Colonic mucosa (tissue), 4 donors: ENCODE results near the gene NEURL2. TPM values are rescaled to one million over a fixed set of nuclear protein-coding genes. Genes with fewer than 3 reads are reported as not detected.

Experiments
- DNase-seq: peaks from one replicate; pipeline ENCODE4 v3.0.0-alpha.2; 2020
- H3K27ac ChIP-seq: fragments of 200-600 bp; one replicate; pipeline ENCODE4 v1.8.0; 2021
- H3K27me3 ChIP-seq: fragments of 200-600 bp; one replicate; pipeline ENCODE4 v1.8.0; 2021
- H3K36me3 ChIP-seq: fragments of 200-600 bp; one replicate; pipeline ENCODE4 v1.8.0; 2021
- H3K4me1 ChIP-seq: fragments of 200-600 bp; one replicate; pipeline ENCODE4 v1.8.0; 2021; ENCODE audit warnings: mild to moderate bottlenecking
- H3K4me3 ChIP-seq: fragments of 200-600 bp; one replicate; pipeline ENCODE4 v1.8.0; 2021
- H3K9ac ChIP-seq, 2 donors: one replicate each; pipeline ENCODE4 v1.7.0; 2013; ENCODE audit warnings: control low read depth in 2 of 2, low read depth in 2 of 2, low read length in 2 of 2
- H3K9me3 ChIP-seq: fragments of 200-600 bp; one replicate; pipeline ENCODE4 v1.8.0; 2021
- CTCF ChIP-seq: fragments of 200-600 bp; IDR thresholded peaks from one replicate; pipeline ENCODE4 v1.8.0; 2022; ENCODE audit warnings: antibody characterized with exemption, mild to moderate bottlenecking
- intact Hi-C: fragments of 100-400 bp; cut with DNase I; formaldehyde crosslinking; loops from one replicate; pipeline ENCODE4 v1.14.1; 2022
- total RNA-seq, 2 donors: library from RNA; stranded (reverse); fragmentation: NEBNext Ultra II Directional in 1 of 2; extraction: Animal tissue kit (Norgen Biotek cat#: 25700) in 1 of 2; gene quantifications; one replicate each; pipeline ENCODE4 v1.2.1, GENCODE V29; 2021
- donor health status: healthy.
- donor health status: DM: no; HTN: no; CAD: no.
- donor health status: DM: no; HTN: no; CAD: no.

Gene NEURL2
- total RNA-seq, 2 donors from 2014 or later = 3.5 to 4.0 TPM

GRCh38 chr20:45898285-45898684 is 7.3 kb upstream of the NEURL2 start:
- TF ChIP-seq CTCF = no peak
- H3K4me1 ChIP-seq = peaks cover 3% of the 10 kb centered on the region

GRCh38 chr20:45897692-45898091 is 6.7 kb upstream of the NEURL2 start:
- Histone ChIP-seq H3K36me3 (peaks cover 13% of the 10 kb centered on the region), H3K27ac (no peak overlapping the region), H3K4me1 (peaks cover 9% of the 10 kb centered on the region), H3K9ac (no peak overlapping the region), H3K9me3 (no peaks in the 10 kb centered on the region), H3K4me3 (no peak overlapping the region), H3K27me3 (no peaks in the 10 kb centered on the region)
- intact Hi-C loops = no loop called here
- no peak for DNase-seq
- TF ChIP-seq CTCF = no peak

More at GRCh38 chr20:45898285-45898684, 7.3 kb upstream of the NEURL2 start:
- no peak overlapping the region for H3K4me3 ChIP-seq
- intact Hi-C loops = no loop called here
- H3K9ac ChIP-seq = no peak overlapping the region
- peaks cover 13% of the 10 kb centered on the region for H3K36me3 ChIP-seq
- no peak for DNase-seq
- no peak overlapping the region for H3K27ac ChIP-seq
- H3K9me3 ChIP-seq = no peaks in the 10 kb centered on the region
- H3K27me3 ChIP-seq = no peaks in the 10 kb centered on the region

- H3K36me3 ChIP-seq = peaks cover 13% of the 10 kb centered on the region
- TF ChIP-seq CTCF = no peak
Measured at GRCh38 chr20:45897289-45897688, 6.3 kb upstream of the NEURL2 start.

GRCh38 chr20:45896641-45897161 is 5.7 kb upstream of the NEURL2 start:
- Histone ChIP-seq H3K4me3 (no peak overlapping the region), H3K36me3 (peaks cover 13% of the 10 kb centered on the region), H3K27ac (no peak overlapping the region), H3K9ac (no peak overlapping the region), H3K4me1 (peaks cover 18% of the 10 kb centered on the region), H3K27me3 (no peaks in the 10 kb centered on the region), H3K9me3 (no peaks in the 10 kb centered on the region)
- TF ChIP-seq CTCF = no peak
- DNase-seq = no peak
- intact Hi-C loops = no loop called here

More at GRCh38 chr20:45897289-45897688, 6.3 kb upstream of the NEURL2 start:
- intact Hi-C loops = no loop called here
- Histone ChIP-seq H3K27ac (no peak overlapping the region), H3K4me3 (no peak overlapping the region), H3K27me3 (no peaks in the 10 kb centered on the region), H3K9me3 (no peaks in the 10 kb centered on the region), H3K4me1 (peaks cover 12% of the 10 kb centered on the region), H3K9ac (no peak overlapping the region)
- DNase-seq = no peak

GRCh38 chr20:45894797-45895196 is 3.8 kb upstream of the NEURL2 start:
- Histone ChIP-seq H3K9me3 (no peaks in the 10 kb centered on the region), H3K9ac (no peak overlapping the region), H3K36me3 (peaks cover 13% of the 10 kb centered on the region), H3K27me3 (no peaks in the 10 kb centered on the region), H3K4me1 (peaks cover 18% of the 10 kb centered on the region), H3K4me3 (no peak overlapping the region), H3K27ac (no peak overlapping the region)
- intact Hi-C loops = loop anchor here (5.0 kb wide), 2 partner anchors 38 to 68 kb away; partner anchors contain the start of gene PCIF1
- DNase-seq = no peak
- TF ChIP-seq CTCF = no peak
